Body of pancreas (tissue), 4 donors: ENCODE data around the gene TTC38.

Experiments used
- POLR2A ChIP-seq, 3 donors: fragments of 450-650 bp; IDR thresholded peaks; one replicate each; pipeline ENCODE4 v1.6.1; 2016; ENCODE audit warnings: antibody characterized with exemption in 3 of 3, mild to moderate bottlenecking in 2 of 3
- TF ChIP-seq, protein P1 (sequence below), 7 experiments: fragments of 450-650 bp in 4 of 7; fragments of 200-600 bp in 3 of 7; sonication (generic) in 3 of 7; IDR thresholded peaks; one replicate each; pipeline ENCODE4 v1.5.1; 2016 to 2019; ENCODE audit warnings: antibody characterized with exemption in 7 of 7

DNA sequence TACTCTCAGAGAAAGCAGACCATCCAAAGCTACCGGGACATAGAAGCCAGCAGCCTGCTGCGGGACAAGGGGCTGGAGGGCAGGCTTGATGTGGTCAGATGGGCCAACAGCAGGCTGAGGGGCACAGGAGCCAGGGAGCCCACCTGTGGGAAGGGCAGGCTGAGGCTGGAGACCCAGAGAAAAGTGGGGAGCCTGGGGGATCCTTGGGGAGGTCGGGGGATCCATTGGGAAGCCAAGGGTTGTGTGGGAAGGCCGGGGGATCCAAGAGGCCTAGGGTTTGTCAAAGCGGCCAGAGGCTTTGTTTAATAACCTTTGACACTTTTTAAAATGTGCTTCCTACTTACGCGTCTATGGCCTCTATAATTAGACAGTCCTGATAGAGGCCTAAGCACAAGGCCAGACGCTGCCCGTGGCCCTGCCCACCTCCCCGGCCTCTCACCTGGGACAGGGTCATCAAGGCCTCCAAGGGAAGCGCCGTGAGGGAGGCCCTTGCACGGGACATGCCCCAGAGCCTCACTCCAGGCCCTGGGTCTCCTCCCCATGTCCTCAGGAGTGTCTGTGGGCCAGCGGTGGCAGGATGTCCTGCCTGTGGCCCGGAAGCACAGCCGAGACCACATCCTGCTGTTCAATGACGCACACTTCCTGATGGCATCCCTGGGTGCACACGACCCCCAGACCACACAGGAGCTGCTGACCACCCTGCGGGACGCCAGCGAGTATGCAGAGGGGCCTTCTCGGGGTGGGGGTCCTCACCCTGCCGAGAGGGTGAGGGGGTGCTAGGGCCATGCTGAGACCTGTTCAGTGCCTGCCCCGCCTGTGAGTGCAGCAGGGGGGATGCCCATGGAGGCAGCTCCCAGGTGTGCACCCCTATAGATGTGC lies 20.3 kb downstream of the TTC38 start:
- TF ChIP-seq, protein P1, sequence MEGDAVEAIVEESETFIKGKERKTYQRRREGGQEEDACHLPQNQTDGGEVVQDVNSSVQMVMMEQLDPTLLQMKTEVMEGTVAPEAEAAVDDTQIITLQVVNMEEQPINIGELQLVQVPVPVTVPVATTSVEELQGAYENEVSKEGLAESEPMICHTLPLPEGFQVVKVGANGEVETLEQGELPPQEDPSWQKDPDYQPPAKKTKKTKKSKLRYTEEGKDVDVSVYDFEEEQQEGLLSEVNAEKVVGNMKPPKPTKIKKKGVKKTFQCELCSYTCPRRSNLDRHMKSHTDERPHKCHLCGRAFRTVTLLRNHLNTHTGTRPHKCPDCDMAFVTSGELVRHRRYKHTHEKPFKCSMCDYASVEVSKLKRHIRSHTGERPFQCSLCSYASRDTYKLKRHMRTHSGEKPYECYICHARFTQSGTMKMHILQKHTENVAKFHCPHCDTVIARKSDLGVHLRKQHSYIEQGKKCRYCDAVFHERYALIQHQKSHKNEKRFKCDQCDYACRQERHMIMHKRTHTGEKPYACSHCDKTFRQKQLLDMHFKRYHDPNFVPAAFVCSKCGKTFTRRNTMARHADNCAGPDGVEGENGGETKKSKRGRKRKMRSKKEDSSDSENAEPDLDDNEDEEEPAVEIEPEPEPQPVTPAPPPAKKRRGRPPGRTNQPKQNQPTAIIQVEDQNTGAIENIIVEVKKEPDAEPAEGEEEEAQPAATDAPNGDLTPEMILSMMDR (IDR thresholded peaks at IDR 0.05), result no peak
- no peak for TF ChIP-seq POLR2A (IDR thresholded peaks at IDR 0.05)
